Frontal cortex (tissue), 1 donor: ENCODE results near the gene CDR2L. TPM values are rescaled to one million over a fixed set of nuclear protein-coding genes. Genes with fewer than 3 reads are reported as not detected.

Source experiments
- small RNA-seq: library from RNA; depleted of rRNA; stranded (forward); fragments of <200 nt; gene quantifications from one replicate; pipeline ENCODE3, GENCODE V24; 2014
- total RNA-seq: library from RNA; depleted of rRNA; stranded (reverse); fragments of >200 nt; gene quantifications from one replicate; pipeline ENCODE4 v1.2.3, GENCODE V29; 2014

CDR2L gene
- total RNA-seq, 1 donor from 2014 or later, result 3.3 TPM

Small RNA genes lying within 50 kb of the gene (small RNA-seq; reads per million reads assigned to genes)
- gene RN7SL573P, result not detected
- not detected for gene RNU6-362P

Other genes starting within 250 kb of the CDR2L start
- gene NHERF1, start 239.0 kb upstream of the CDR2L start, total RNA-seq, result 4.1 TPM
- gene NAT9, start 211.3 kb upstream of the CDR2L start, total RNA-seq, result 13.9 TPM
- gene GRIN2C, start 127.7 kb upstream of the CDR2L start, total RNA-seq, result 1.2 TPM
- 2.4 TPM for gene FDXR, start 114.6 kb upstream of the CDR2L start, total RNA-seq
- gene FADS6, start 94.0 kb upstream of the CDR2L start, total RNA-seq, result 0.82 TPM
- gene USH1G, start 64.4 kb upstream of the CDR2L start, total RNA-seq, result 0.41 TPM
- gene OTOP2, start 63.4 kb upstream of the CDR2L start, total RNA-seq, result not detected
- not detected for gene OTOP3, start 51.7 kb upstream of the CDR2L start, total RNA-seq
- 17.1 TPM for gene HID1, start 14.9 kb upstream of the CDR2L start, total RNA-seq
- 12.6 TPM for gene MRPL58, start 25.0 kb downstream of the CDR2L start, total RNA-seq
- gene ATP5PD, start 59.3 kb downstream of the CDR2L start, total RNA-seq, result 106 TPM
- 28.9 TPM for gene KCTD2, start 59.6 kb downstream of the CDR2L start, total RNA-seq
- gene SLC16A5, start 100.3 kb downstream of the CDR2L start, total RNA-seq, result 1.2 TPM
- 2.4 TPM for gene ARMC7, start 122.3 kb downstream of the CDR2L start, total RNA-seq
- 20.8 TPM for gene NT5C, start 144.1 kb downstream of the CDR2L start, total RNA-seq
- gene JPT1, start 166.9 kb downstream of the CDR2L start, total RNA-seq, result 538 TPM
- gene SUMO2, start 195.3 kb downstream of the CDR2L start, total RNA-seq, result 181 TPM
- gene NUP85, start 218.0 kb downstream of the CDR2L start, total RNA-seq, result 28.1 TPM